ENCODE measurements around the gene ZDHHC7.

ZDHHC7 gene

DNA sequence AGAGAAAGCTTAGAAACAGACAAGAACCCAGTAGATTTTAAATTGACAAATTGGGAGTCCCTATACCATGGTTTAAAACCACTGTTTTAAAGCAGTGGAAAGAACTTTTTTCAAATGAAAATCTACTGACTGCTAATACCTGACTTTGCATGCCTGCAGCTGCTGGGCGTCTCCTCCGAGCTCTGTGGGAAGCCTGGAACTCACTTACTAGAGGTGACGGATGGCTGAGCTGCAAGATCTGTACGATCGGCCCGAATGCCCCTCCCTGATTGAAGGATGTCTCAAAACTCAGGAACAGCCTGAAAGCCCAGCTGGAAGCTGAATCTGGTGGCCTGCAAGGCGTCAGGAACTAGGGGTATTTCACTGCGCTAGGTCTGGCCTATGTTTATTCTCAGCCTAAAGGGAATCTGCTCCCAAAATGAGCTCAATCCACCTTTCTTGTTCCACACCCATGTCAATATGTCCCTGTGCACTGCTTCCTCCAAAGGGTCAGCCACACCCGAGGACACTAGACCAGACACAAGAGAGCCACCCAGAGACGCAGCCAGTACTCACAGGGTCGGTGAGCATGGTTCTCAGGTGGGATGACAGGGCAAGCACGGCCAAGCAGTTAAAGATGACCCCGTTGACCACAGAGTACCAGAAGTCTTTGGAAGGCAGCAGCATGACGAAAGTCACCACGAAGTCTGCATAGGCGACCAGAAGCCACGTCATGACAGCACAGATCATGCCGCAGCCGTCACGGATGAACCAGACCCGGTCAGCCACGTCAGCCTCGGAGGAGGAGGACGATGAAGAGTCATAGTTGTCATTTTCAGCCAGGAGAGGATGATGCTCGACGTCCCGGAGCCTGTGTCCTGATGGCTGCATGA lies 21.4 kb downstream of the ZDHHC7 start:
- DNase-seq, result no peak

DNA sequence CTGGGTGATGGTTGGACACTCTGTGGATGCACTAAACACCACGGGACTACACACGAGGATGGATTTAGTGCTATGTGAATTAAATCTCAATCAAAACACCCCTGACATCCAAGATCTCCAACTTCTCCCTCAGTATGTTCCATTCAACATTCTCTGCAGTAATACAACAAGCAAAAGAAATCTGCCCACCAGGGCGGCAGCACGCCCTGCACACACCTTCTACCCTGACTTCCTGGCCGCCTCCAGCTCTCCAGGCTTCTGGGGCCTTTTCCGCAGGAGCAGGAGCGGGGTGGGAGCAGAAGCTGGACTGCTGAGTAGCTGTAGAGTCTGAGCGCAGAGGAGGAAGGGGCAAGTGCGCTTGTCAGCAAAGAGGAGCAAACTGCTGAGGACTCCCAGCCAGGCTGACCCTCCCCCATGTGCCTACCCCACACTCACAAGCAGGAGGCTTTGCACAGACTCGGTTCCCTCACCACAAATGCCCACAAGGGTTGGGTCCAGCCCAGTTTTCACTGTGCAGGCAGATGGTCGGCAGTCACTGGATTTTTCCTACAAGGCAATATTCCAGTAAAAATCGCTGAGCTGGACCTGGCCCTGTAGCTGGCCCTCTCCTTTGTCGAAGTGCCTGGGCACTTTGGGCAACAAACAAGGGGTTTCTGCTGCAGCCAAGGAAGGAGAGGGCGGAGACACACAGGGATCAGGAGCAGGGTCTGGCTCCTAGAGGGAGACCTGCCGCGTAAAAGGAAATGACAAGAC lies 22.8 kb downstream of the ZDHHC7 start:
- DNase-seq, result no peak

DNA sequence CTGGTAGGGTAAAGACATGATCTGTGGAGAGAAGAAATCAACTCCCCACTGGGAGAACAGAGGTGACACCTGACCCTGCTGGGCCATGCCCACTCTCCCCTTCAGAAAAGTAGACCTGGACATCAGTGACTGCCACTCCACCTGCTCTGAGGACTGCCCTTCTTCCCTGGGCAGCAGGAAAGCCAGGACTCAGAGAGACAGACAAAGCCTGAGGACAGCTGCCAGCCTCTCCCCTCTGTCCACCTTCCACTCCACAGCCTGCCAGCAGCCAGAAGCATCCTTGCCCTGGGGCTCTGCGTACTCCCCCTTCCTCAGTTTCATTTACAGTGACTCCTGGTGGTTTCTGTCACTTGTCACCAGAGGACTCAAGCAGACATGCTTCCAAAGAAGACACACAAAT lies 24.5 kb downstream of the ZDHHC7 start:
- DNase-seq, result no peak

DNA sequence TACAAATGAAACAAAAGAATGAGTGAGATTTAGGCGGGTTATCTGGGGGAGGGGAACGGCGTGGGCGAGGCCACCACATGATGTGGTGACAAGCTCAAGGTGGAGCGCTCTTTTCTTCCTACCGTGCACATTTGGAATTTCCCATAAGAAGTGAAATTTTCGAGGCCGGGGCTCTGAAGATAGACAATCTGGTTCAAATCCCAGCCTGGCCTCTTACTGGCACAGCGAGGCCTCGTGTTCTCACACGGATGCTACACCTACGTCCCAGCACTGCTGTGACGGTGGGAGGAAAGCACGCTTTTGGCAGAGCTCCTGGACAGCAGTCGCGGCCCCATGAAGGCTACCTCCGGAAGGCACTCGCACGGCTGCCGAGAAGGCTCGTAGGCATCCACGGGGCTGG lies 25.2 kb downstream of the ZDHHC7 start:
- DNase-seq, result no peak

DNA sequence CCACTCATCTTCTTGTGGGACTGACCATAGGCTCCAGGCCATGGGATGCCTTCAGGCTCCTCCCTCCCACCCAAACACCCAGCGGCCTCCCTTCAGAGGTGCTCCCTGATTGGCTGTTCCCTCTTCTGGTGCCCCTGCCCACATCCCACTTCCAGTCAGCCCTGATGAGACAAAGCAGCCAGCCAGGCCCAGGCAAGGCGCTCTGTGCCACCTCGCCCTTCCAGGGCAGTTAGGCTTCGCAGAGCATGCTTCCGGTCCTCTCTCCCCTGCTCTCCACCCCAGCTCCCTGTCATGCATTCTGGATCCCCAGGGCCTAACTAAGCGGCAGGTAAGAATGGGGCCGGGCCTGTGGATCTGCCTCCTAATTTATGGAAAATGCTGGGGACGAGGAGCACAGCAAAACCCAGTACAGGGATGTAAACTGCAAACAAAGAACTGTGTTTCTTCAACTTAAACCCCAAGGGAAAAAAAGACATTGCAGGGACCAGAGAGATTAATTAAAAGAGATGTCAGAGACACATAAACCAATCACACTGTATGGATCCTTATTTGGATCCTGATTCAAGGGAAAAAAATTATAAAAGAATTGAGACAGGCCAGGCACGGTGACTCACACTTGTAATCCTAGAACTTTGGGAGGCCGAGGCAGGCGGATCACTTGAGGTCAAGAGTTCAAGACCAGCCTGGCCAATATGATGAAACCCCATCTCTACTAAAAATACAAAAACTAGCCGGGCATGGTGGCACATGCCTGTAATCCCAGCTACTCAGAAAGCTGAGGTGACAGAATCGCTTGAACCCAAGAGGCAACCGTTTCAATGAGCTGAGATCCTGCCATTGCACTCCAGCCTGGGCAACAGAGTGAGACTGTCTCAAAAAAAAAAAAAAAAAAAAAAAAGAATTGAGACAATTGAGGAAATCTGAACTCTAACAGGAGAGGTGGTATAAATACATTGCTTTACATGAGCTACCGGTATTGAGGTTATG lies 26.0 kb downstream of the ZDHHC7 start:
- no peak for DNase-seq

DNA sequence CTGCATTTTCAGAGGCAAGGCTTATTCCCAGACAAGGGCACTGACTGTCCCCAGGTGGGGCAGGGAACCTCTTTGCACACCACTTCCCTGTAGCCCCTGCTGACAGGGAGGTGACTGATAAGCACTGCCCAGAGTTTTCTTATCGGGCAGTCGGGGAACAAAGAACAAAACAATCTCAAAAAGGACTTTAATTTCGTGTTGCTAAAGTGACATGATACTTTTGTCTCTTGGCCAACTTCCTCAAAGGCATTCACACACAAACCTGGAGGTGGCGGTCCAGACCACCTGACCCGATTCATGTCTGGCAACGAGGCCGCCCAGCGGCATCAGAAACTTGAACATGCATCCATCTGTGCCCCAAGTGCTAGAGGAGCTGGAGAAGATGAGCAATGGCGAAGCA lies 28.9 kb downstream of the ZDHHC7 start:
- no peak for DNase-seq

DNA sequence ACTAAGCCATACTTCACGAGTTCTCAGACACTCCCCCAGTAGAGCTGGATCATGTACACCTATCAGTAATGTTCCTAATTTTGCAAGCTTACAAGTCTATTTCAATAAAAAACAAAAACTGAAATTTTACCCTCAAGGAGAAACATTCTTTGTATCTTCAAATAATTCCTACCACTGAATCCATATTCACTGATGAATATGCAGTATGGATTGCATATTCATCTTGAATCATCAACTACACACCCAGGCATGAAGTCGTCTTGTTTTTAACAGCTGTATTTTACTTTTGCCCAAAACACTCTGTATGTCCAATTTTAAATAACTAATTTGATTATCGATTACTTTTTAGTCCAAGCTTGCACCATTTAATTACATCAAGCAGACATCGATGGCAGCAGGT lies 31.8 kb downstream of the ZDHHC7 start:
- no peak for DNase-seq

DNA sequence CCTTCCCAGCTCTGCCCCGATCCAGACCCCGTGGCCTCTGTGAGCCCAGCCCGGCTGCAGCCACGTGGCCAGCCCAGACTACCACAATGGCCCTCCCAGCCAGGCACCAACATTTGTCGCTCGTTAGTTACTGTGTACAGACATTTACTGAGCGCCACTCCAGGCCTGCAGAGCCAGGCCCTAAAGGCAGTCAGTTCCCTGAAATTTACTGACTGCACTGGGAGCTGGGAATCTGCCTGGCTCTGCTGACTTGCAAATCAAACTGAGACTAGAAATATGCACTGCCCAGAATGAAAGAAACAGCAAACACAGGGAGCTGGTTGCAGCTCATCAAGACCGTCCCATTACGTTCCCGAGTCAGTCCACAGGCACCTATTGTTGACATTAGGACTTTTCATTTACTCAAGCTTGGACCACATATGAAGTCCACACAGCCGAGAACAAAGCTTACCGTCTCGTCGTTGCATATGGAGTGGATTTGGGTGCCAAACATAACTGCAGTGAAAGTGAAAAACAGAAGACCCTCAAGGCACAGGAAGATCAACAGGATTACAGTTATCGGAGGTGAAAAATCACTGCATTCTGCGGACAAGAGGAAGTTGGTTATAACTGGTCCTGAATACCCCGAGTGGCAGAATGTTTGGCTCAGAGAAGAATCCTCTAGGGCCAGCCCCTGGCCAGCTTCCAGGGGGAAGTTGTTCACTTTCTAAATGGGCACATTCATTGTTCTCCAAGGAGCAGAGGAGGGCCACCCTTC lies 34.5 kb downstream of the ZDHHC7 start:
- DNase-seq, result no peak

DNA sequence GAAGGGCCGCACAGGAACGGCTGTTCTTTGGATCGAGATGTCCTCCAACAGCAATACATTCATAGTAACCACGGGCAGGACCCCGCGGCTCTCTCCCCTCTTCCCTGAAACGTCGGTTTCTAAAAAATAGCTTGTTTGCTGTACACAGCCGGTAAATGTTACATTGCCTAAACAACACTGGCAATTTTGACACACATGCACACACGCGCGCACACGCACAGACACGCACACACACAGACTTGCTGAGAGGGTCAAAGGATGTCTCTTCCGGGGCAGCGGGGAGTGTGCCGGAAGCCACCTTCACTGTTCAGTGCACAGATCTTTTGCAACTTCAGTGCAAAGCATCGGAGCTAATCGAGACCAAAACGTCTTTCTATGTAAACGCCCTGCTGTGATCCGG lies 35.8 kb downstream of the ZDHHC7 start:
- DNase-seq, result no peak

DNA sequence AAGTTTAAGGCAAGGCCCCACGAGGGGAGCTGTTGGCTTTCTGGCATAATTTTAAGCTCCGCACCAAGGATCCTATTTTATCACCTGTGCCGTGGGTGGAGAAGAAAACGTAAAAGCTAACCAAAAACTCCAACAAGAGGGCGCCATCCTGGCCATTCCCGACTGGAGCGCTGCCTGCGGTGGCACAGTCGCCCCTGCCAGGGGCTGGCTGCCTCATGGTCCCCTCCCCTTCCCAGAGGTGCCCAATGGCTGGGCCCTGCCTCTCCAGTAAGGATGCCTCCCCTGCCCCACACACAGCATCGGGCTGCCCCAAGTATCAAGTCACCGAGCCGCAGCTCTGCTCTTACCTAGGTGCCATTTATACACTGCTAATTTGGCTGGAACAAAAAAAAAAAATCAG lies 36.3 kb downstream of the ZDHHC7 start:
- DNase-seq, result no peak

DNA sequence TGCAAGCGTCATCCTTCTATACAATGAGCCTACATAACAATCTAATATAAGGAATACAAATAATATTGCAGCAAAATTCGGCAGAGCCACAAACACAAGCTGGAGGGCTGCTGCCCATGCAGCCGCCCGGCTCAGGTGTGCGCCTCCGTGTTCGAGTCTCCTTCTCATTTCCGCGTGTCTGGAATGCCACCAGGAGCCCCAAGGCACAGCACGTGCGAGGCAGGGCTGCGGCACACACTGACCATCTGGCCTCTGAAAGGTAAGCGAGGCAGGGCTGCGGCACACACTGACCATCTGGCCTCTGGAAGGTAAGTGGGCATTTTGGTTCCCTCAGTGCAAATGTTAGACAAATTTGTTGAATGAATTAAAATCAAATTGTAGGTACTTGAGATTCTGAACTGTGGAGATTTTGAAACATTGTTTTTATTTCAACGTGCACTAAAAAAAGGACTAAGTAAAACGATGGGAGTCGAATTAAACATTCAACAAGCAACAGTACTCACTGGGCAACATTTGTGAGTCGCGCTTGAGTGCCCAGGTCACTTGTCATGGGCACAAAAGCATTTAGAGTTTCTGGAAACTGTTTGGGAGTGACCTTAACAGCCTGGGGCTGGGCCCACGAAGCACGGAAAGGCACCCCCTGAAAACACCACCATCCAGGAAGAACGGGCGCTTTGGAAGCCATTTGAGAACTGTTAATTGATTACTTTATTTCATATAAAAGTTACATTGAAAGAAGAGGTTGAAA lies 37.4 kb downstream of the ZDHHC7 start:
- DNase-seq, result no peak

DNA sequence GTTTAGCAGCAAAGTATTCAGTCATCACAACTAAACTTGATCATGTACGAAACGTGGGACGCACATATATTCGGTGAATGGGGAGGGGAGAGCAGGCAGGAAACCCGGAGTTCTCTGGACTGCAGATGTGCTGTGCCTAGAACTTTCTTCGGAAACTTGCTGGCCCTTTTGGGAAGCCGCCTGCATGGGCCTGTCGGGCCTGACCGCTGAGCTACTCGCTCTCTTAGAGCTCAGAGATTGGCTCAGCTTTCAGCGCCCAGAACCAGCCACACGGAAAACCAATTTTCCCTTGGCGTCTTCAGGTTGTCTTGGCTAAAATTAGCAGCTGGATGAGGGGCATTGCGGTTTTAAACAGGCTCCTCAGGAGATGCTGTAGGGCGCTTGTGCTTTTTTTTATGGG lies 38.1 kb downstream of the ZDHHC7 start:
- no peak for DNase-seq

DNA sequence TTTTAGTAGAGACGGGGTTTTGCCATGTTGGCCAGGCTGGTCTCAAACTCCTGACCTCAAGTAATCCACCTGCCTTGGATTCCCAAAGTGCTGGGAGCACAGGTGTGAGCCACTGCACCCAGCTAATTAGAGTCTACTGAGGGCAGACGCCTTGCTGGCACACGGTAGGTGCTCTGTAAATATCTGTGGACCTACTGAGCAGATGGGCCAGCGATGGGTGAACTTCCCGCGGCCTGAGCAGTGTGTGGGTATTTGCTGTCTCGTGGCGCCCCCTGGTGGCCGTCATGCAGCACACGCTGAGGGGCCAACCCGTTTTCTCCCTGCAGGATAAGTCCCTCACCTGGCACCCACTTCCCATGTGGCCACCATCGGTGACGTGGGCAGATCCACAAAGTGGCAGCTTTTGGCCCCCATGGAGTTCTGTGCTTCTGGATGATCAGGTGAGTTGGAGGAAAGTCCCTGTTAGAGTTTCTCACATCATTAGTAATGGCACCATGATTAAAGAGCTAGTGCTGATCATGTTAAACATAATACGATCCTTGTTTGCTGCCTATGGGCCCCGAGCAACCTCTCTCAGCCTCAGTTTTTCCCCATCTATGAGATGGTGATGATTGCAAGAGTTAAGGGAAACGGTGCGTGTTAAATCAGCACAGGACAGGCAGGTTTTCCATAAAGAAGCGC lies 40.7 kb downstream of the ZDHHC7 start:
- peak; percentile 78 for DNase-seq

DNA sequence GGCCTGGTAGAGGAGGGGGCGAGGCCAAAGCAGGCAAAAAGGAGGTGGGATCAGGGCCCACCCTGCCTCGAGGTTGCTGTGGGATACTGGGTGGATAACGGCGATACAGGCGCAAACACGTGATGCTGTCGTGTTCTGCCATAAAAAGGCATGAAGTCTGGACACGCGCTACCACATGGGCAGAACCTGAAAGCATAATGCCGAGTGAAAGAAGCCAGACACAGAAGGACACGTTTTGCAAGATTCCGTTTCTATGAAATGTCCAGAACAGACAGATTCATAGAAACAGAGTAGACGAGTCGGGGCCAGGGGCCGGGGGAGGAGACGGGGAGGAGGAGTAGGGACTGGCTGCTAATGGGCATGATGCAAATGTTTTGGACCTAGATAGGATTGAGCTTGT lies 43.5 kb downstream of the ZDHHC7 start:
- DNase-seq, result no peak

DNA sequence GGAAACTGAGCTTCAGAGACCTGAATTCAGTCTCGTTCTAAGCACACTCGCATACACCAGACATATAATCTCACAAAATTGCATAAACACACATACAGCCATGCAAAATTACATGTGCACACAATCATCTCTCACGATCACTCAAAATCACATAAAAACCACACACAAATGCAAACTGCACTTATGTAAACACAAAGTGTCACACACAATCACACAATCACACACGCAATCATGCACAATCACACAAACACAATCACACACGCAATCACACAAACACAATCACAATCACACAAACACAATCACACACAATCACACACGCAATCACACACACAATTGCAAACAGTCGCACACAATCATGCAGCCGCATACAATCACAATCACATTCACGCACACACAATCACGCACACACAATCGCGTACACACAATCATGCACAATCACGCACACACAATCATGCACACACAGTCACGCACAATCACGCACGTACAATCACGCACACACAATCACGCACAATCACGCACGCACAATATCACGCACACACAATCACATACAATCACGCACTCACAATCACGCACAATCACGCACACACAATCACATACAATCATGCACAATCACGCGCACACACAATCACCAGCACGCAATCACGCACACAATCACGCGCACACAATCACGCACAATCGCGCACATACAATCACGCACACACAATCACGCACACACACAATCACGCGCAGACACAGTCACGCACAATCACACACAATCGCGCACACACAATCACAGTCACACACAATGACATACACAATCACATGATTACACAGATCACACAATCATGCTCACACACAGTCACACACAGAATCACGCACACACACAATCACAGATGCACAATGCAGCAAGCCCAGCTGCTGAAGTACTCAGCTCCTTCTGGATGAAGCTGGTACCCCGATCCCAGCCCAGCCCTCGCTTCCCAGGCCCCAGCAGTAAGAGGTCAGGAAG lies 45.6 kb downstream of the ZDHHC7 start:
- DNase-seq, result no peak

DNA sequence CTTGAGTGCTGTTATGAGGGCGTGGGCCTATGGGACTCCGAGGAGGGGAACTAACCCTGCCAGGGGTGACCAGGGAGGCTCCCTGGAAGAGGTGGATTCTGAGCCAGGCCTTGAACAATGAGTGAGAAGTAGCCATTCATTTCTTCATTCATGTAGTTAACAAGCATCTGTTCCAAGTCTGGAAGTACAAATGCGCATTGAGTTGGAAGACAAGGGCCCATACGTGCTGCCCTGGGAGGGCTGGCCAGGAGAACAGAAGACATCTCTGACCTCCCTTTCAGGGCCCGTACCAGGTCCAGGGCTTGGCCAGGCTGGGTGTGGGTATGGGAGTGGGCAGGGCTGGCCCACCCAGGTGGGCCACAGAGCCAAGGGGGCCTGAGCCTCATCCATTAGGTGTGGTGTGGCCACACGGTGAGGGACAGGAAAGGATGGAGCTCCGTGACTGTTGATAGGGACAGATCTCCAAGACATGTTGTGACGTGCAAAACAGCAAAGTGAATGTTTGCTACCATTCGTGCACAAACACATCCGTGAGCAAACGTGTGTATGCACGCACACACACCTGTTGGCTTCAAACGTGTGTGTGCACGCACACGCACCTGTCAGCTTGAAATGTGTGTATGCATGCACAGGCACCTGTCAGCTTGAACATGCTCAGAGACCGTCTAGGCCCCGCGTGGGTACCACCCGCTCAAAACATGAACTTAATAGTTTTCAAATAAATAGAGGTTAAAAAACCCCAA lies 46.8 kb downstream of the ZDHHC7 start:
- DNase-seq, result no peak

DNA sequence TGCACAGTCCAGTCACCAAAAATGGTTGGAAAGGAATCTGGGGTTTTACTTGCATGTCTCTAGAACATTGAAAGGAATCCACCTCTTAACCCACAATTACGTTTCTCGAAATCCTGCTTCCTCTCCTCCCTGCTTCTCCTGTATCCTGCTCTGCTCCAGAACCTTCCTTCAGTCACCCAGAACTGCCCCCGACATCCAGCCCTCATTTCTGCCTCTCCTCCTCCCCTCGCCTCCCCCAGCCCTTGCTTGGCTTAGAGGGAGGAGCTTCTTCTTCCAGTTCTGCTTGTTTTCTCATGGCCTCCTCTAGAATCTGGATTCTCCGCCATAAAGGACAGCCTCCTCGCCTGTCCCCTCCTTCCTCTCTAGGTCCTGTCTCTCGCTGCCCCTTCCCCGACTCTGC lies 48.3 kb downstream of the ZDHHC7 start:
- DNase-seq, result no peak

DNA sequence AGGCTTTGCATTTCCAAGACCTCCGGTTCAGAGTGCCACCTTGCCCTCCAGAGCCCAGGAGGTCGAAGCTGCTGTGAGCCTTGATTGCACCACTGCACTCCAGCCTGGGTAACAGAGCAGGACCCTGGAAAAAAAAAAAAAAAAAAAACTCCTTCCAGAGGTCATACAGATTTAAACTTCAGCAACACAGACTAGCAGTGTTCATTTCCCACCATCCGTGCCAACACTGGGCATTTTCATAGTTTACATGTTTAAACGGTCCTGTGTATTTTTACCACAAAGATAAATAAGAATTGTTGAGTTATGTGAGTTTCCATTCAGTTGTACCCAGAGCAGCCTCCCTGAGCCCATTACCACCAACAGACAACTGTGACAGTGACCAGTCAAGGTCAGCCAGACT lies 50.4 kb downstream of the ZDHHC7 start:
- no peak for DNase-seq

Data from activated CD4-positive, CD25-positive, alpha-beta regulatory T cell treated with anti-CD3 and anti-CD28 coated beads, Interleukin-2, amount 50 U/mL, for 72 hours (primary cell).